Gastroesophageal sphincter (tissue), 3 donors: ENCODE data around the gene PRKG1.

ENCODE experiments used
- CTCF ChIP-seq, 4 experiments: fragments of 200-600 bp in 2 of 4; fragments of 450-650 bp in 2 of 4; sonication (generic) in 1 of 4; IDR thresholded peaks; one replicate each; pipeline ENCODE4 v1.5.1; 2017 to 2019; ENCODE audit warnings: antibody characterized with exemption in 4 of 4, mild to moderate bottlenecking in 2 of 4, moderate library complexity in 2 of 4
- POLR2A ChIP-seq, 2 donors: fragments of 450-650 bp; IDR thresholded peaks; one replicate each; pipeline ENCODE4 v1.6.1; 2017; ENCODE audit warnings: antibody characterized with exemption in 2 of 2, mild to moderate bottlenecking in 2 of 2, moderate library complexity in 1 of 2
- POLR2AphosphoS5 ChIP-seq: sonication (generic); formaldehyde crosslinking; IDR thresholded peaks from one replicate; pipeline ENCODE4 v1.6.1; 2017; ENCODE audit warnings: antibody characterized with exemption

GRCh38 chr10:51699475-51700227, 625.4 kb downstream of the PRKG1 start, which contains the start of gene CSTF2T:
- TF ChIP-seq POLR2A (IDR thresholded peaks at IDR 0.05) (peak; percentile 28 to 31), CTCF (IDR thresholded peaks at IDR 0.05) (peak in 1 of 4 experiments; percentile 5), POLR2AphosphoS5 (peak; percentile 93)
